Mucosa of descending colon (tissue), 3 donors: ENCODE results near the gene ATG16L1. TPM values are rescaled to one million over a fixed set of nuclear protein-coding genes. Genes with fewer than 3 reads are reported as not detected.

Experiments used
- ATAC-seq: fragments of 200-7000 bp; cut with Tn5 transposase; one replicate; pipeline ENCODE4 v1.9.1; 2020; ENCODE audit warnings: mild to moderate bottlenecking, moderate library complexity
- DNase-seq, 3 donors: peaks; one replicate each; pipeline ENCODE4 v3.0.0-alpha.2; 2020
- H3K36me3 ChIP-seq: fragments of 200-600 bp; one replicate; pipeline ENCODE4 v1.8.0; 2021; ENCODE audit warnings: low read depth, mild to moderate bottlenecking
- H3K4me1 ChIP-seq: fragments of 200-600 bp; one replicate; pipeline ENCODE4 v1.8.0; 2021; ENCODE audit warnings: low read depth, mild to moderate bottlenecking
- H3K4me3 ChIP-seq: fragments of 200-600 bp; one replicate; pipeline ENCODE4 v1.8.0; 2021; ENCODE audit warnings: mild to moderate bottlenecking
- H3K9me3 ChIP-seq: fragments of 200-600 bp; one replicate; pipeline ENCODE4 v1.8.0; 2021; ENCODE audit warnings: mild to moderate bottlenecking
- intact Hi-C, 2 donors: fragments of 100-400 bp; cut with DNase I in 1 of 2; cut with micrococcal nuclease in 1 of 2; formaldehyde crosslinking; loops; one replicate each; pipeline versions ENCODE4 v1.11.0 to v1.11.1; 2022; cut with DNase I, micrococcal nuclease
- total RNA-seq, 3 donors: library from RNA; stranded (reverse); fragmentation: NEBNext Ultra II Directional in 2 of 3; extraction: Animal tissue kit (Norgen Biotek cat#: 25700) in 2 of 3; gene quantifications; one replicate each; pipeline versions ENCODE4 v1.2.1 to v1.2.4, GENCODE V29; 2021 to 2023
- TF ChIP-seq, protein P1 (sequence below): fragments of 200-600 bp; IDR thresholded peaks from one replicate; pipeline ENCODE4 v1.8.0; 2022; ENCODE audit warnings: antibody characterized with exemption, mild to moderate bottlenecking
- donor health status: DM: no; HTN: no; CAD: no; lungs with moderate emphysema.
- donor health status: DM: no; HTN: no; CAD: no.
- donor health status: DM: no; HTN: yes; CAD: no.

ATG16L1 gene
- total RNA-seq, 3 donors from 2014 or later, result 29.5 to 42.9 (median 36.0) TPM

DNA sequence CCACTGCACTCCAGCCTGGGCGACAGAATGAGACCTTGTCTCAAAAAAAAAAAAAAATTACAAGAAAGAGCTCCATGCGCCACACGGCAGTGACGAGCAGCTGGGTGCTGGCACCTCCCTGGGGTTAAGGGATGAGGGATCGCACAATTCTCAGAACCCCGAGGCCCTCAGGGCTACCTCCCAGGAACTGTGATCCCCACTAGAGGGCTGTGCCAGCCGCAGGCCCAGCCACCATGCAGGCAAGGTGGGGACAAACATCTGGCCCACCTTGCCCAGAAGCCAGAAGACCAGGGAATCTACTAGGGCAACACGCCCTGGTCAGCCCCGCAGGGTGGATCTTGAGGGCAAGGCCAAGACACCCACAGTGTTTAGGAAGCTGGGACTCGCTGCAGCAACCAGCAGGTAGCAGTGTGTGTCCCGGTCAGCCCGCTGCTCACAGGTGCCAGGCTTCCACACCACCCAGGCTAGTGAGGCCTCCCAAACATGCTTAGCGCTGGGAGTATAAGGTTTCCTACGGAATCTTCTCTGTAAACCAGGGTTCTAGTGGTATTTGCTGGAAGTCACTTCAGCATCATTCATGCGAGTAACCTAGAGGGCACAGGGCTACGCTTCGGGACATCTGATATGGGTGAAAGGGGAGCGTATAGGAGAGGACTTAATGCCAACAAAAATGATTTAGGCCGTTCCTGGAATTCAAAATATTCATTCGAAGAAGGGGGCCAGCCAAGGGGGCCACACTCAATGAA lies 62.9 kb downstream of the ATG16L1 start:
- DNase-seq (no peak), ATAC-seq (no peak)
- no peaks in the 10 kb centered on the region for H3K4me1 ChIP-seq
- no peaks in the 10 kb centered on the region for H3K9me3 ChIP-seq
- intact Hi-C loops, result no loop called here
- H3K4me3 ChIP-seq, result no peak overlapping the region
- TF ChIP-seq, protein P1, sequence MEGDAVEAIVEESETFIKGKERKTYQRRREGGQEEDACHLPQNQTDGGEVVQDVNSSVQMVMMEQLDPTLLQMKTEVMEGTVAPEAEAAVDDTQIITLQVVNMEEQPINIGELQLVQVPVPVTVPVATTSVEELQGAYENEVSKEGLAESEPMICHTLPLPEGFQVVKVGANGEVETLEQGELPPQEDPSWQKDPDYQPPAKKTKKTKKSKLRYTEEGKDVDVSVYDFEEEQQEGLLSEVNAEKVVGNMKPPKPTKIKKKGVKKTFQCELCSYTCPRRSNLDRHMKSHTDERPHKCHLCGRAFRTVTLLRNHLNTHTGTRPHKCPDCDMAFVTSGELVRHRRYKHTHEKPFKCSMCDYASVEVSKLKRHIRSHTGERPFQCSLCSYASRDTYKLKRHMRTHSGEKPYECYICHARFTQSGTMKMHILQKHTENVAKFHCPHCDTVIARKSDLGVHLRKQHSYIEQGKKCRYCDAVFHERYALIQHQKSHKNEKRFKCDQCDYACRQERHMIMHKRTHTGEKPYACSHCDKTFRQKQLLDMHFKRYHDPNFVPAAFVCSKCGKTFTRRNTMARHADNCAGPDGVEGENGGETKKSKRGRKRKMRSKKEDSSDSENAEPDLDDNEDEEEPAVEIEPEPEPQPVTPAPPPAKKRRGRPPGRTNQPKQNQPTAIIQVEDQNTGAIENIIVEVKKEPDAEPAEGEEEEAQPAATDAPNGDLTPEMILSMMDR, result no peak
- no peaks in the 10 kb centered on the region for H3K36me3 ChIP-seq

DNA sequence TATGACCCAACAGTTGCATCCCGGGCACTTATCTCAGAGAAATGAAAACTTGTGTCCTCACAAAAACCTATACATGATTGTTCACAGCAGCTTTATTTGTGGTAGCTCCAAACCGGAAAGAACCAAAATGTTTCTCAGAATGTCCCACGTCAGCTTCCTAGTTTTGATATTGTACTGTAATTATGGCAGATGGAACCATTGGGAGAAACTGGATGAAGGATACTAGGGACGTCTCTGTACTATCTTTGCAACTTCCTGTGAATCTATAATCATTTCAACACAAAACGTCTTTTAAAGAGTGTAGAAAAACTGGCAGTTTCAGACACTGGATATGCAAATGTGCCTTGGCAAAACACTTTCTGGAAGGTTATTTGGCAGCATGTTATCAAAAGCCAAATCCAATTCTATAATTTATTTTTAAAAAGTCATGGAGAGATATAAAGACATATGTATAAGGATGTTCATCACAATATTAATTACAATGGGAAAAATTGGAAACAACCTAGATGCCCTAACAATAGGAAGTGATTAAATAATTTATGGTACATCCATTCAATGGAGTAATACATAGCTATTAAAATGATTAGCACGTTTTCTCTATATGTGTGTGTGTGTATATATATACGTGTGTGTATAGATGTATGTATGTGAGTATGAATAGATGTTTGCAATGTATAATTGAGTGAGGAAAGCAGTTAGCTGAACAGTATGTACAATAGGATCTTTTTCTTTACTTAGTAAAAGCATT lies 65.9 kb downstream of the ATG16L1 start:
- ATAC-seq (no peak), DNase-seq (no peak)
- TF ChIP-seq, protein P1, result no peak
- H3K9me3 ChIP-seq, result no peaks in the 10 kb centered on the region
- no peaks in the 10 kb centered on the region for H3K36me3 ChIP-seq
- no peaks in the 10 kb centered on the region for H3K4me1 ChIP-seq
- intact Hi-C loops, result no loop called here
- no peak overlapping the region for H3K4me3 ChIP-seq

GRCh38 chr2:233319256-233319655 lies 67.8 kb downstream of the ATG16L1 start:
- no peak for ATAC-seq
- TF ChIP-seq, protein P1, result no peak
- intact Hi-C loops, result no loop called here

GRCh38 chr2:233320470-233320869 lies 69.0 kb downstream of the ATG16L1 start:
- ATAC-seq (no peak), DNase-seq (no peak)
- TF ChIP-seq, protein P1, result no peak
- Histone ChIP-seq H3K36me3 (no peaks in the 10 kb centered on the region), H3K9me3 (no peaks in the 10 kb centered on the region), H3K4me3 (no peak overlapping the region), H3K4me1 (no peaks in the 10 kb centered on the region)
- intact Hi-C loops, result no loop called here

More at GRCh38 chr2:233319256-233319655, 67.8 kb downstream of the ATG16L1 start:
- H3K4me1 ChIP-seq, result no peaks in the 10 kb centered on the region
- no peaks in the 10 kb centered on the region for H3K9me3 ChIP-seq
- no peak for DNase-seq
- H3K4me3 ChIP-seq, result no peak overlapping the region
- H3K36me3 ChIP-seq, result no peaks in the 10 kb centered on the region

GRCh38 chr2:233321166-233321565 lies 69.7 kb downstream of the ATG16L1 start:
- TF ChIP-seq, protein P1, result no peak
- ATAC-seq, result no peak

More at GRCh38 chr2:233321166-233321565, 69.7 kb downstream of the ATG16L1 start:
- Histone ChIP-seq H3K9me3 (no peaks in the 10 kb centered on the region), H3K4me1 (no peaks in the 10 kb centered on the region), H3K36me3 (no peaks in the 10 kb centered on the region), H3K4me3 (no peak overlapping the region)
- DNase-seq, result no peak
- intact Hi-C loops, result no loop called here
